NCI-H526 treated with DMSO at 0.1 percent for 48 hours (cell line): ENCODE results near the gene ENG.

Source experiments
- DNase-seq: peaks from one replicate; lab custom pipeline; 2025; lab: John Stamatoyannopoulos, UW

Gene ENG

GRCh38 chr9:127814619-127815511, 39.6 kb downstream of the ENG start:
- no peak for DNase-seq

DNA sequence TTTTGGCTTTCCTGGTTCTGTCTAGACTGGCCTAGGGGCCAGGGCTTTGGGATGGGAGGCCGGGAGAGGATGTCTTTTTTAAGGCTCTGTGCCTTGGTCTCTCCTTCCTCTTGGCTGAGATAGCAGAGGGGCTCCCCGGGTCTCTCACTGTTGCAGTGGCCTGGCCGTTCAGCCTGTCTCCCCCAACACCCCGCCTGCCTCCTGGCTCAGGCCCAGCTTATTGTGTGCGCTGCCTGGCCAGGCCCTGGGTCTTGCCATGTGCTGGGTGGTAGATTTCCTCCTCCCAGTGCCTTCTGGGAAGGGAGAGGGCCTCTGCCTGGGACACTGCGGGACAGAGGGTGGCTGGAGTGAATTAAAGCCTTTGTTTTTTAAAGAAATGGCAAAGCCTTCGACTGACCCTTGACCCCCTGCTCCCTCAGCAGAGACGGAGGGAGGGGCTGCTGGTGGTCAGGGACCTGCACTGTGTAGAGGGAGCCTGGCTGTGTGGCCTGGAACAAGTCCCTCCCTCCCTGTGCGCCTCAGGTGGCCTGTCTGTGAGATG, 40.7 kb downstream of the ENG start:
- no peak for DNase-seq

DNA sequence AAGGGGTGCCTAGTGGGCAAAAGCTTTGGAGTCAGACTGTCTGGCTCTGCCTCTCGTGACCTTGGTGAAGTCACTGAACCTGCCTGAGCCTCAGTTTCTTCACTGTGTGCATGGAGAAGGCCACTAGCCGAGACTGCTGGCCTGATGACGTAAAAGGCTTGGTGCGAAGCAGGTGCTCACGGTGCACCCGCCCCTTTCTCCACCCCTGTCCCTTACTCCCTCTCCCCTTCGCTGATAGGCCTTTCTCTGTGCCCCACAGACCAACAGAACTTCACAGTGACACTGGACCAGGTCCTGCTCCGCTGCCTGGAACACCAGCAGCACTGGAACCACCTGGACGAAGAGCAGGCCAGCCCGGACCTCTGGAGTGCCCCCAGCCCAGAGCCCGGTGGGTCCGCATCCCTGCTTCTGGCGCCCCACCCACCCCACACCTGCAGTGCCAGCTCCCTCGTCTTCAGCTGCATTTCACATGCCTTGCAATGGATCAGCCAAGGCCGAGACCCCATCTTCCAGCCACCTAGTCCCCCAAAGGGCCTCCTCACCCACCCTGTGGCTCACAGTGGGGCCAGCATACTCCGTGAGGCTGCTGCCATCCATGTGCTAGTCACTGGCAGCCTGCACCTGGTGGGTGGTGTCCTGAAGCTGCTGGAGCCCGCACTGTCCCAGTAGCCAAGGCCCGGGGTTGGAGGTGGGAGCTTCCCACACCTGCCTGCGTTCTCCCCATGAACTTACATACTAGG, 41.4 kb downstream of the ENG start:
- no peak for DNase-seq

DNA sequence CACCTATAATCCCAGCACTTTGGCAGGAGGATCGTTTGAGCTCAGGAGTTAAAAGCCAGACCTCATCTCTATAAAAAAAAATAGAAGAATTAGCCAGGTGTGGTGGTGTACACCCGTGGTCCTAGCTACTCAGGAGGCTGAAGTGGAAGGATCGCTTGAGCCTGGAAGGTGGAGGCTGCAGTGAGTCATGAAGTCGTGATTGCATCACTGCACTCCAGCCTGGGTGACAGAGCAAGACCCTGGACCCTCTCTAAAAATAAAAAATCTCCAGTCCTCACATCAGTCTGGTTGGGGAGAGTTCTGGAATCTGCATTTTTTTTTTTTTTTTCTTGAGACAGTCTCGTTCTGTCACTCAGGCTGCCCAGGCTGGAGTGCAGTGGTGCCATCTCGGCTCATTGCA, 42.4 kb downstream of the ENG start:
- DNase-seq = no peak

- DNase-seq = no peak
These were observed 43.9 kb downstream of the ENG start for GRCh38 chr9:127810378-127811187.

- no peak for DNase-seq
These were observed 44.7 kb downstream of the ENG start for GRCh38 chr9:127809540-127810377.

GRCh38 chr9:127809002-127809539, 45.4 kb downstream of the ENG start:
- no peak for DNase-seq

GRCh38 chr9:127808347-127809001, 46.0 kb downstream of the ENG start:
- DNase-seq = no peak

- no peak for DNase-seq
These were observed 47.6 kb downstream of the ENG start for GRCh38 chr9:127806871-127807270.

DNA sequence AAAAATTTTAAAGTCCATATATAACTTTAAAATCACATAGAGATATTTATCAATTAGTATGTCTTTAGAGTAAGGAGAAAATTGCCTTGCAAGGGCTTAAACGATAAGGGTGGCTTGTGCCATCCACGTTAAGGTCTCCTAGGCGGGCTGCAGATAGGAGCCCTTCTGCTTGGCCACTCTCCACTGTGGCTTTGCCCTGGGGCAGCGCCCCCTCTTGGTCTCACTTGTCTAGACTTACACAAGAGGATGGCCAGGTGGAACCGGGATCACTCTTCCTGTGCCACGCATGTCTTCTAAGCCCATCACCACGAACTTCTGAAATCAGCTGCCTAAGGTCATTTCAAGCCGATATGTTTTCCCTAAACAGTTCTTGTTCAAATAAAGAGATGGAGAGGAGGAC, 48.8 kb downstream of the ENG start:
- DNase-seq = no peak

- no peak for DNase-seq
These were observed 50.7 kb downstream of the ENG start for GRCh38 chr9:127803507-127804352.

GRCh38 chr9:127802576-127803443, 51.6 kb downstream of the ENG start, which contains the start of gene FPGS:
TSS of gene FPGS (plus strand) at chr9:127802882. CDS start at chr9:127802925, 43 bp downstream.
- peak; percentile 57 for DNase-seq

GRCh38 chr9:127801955-127802575, 52.4 kb downstream of the ENG start:
- DNase-seq = no peak

GRCh38 chr9:127796852-127797370, 57.5 kb downstream of the ENG start:
- DNase-seq = no peak

DNA sequence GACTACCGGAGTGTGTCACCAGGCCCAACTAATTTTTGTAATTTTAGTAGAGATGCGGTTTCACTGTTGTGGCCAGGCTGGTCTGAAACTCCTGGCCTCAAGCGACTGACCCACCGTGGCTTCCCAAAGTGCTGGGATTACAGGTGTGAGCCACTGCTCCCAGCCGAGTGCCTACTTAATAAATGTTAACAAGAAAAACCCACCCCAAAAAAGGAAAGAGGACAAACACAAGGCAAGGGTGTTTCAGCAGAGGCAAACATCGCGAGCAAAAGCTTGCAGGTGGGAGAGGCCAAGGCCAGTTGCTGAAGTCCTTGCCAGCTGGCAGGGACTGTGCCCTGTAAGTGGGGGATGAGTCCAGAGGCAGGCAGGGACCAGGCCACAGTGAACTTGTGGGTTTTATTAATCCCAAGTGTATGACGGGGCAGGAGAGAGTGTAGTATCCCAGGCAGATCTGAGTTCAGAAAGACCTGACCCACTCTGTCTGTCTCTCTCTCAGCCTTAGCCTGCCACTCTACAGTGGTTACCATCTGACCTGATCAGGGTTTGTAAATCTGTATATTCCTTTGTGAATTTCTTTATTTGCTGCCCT, 58.1 kb downstream of the ENG start:
- no peak for DNase-seq

- DNase-seq = no peak
These were observed 60.3 kb downstream of the ENG start for GRCh38 chr9:127794001-127794791.
